HEK293 (cell line): ENCODE results near the gene ADAM19.
"Not testable (repeated sequence)": the region's sequence is repeated elsewhere in the genome, so short reads cannot be mapped to it uniquely, and the experiment has no call there.

Source experiments
- CTCF ChIA-PET: fragments of 350-600 bp; formaldehyde crosslinking; extraction: SDS; loops from one replicate; lab custom pipeline; 2021; ENCODE audit warnings: antibody characterized with exemption; lab: Yijun Ruan, JAX
- POLR2A ChIA-PET: fragments of 300-600 bp; formaldehyde crosslinking; extraction: SDS; loops from one replicate; lab custom pipeline; 2020; ENCODE audit warnings: antibody characterized with exemption, inconsistent platforms; lab: Yijun Ruan, JAX
- H3K27ac ChIP-seq: fragments of 200-500 bp; sonication (Bioruptor generic); 2 replicates; pipeline ENCODE4 v1.5.1; 2014; ENCODE audit warnings: low read depth, low read length, control low read depth, inconsistent platforms; ENCODE audit errors: extremely low read depth
- H3K36me3 ChIP-seq, 2 experiments: fragments of 200-500 bp in 1 of 2; sonication (Bioruptor generic) in 1 of 2; 1 replicate in 1 of 2; 2 replicates in 1 of 2; pipeline ENCODE4 v1.5.1; 2014 to 2017; ENCODE audit warnings: inconsistent platforms in 2 of 2, low read length in 2 of 2; ENCODE audit not compliant: control insufficient read depth in 2 of 2, insufficient read depth in 1 of 2
- H3K4me1 ChIP-seq: fragments of 200-500 bp; sonication (Bioruptor generic); 2 replicates; pipeline ENCODE4 v1.5.1; 2014; ENCODE audit warnings: mild to moderate bottlenecking, low read length, inconsistent platforms; ENCODE audit not compliant: control insufficient read depth, insufficient read depth
- H3K4me3 ChIP-seq: 2 replicates; pipeline ENCODE4 v1.5.1; 2011; ENCODE audit warnings: low read depth, mild to moderate bottlenecking, control low read depth, low read length, moderate library complexity
- H3K9me3 ChIP-seq: fragments of 200-500 bp; sonication (Bioruptor generic); 2 replicates; pipeline ENCODE4 v1.5.1; 2014; ENCODE audit warnings: low read depth, low read length, inconsistent platforms; ENCODE audit not compliant: control insufficient read depth, insufficient read depth
- MYNN ChIP-seq: fragments of 450-650 bp; formaldehyde crosslinking; IDR thresholded peaks from 2 replicates; pipeline ENCODE4 v1.5.1; 2016; ENCODE audit warnings: missing biosample characterization, missing genetic modification characterization, borderline replicate concordance
- ZBTB48 ChIP-seq: fragments of 450-650 bp; formaldehyde crosslinking; IDR thresholded peaks from 2 replicates; pipeline ENCODE4 v1.5.1; 2016; ENCODE audit warnings: missing biosample characterization, missing genetic modification characterization
- ZNF146 ChIP-seq: fragments of 450-650 bp; formaldehyde crosslinking; IDR thresholded peaks from 2 replicates; pipeline ENCODE4 v1.5.1; 2016; ENCODE audit warnings: missing biosample characterization, missing genetic modification characterization
- ZNF175 ChIP-seq: fragments of 450-650 bp; formaldehyde crosslinking; IDR thresholded peaks from 2 replicates; pipeline ENCODE4 v1.5.1; 2016; ENCODE audit warnings: missing biosample characterization, missing genetic modification characterization
- ZNF335 ChIP-seq: fragments of 450-650 bp; formaldehyde crosslinking; conservative IDR thresholded peaks from 2 replicates; pipeline ENCODE4 v1.5.1; 2016; ENCODE audit warnings: missing biosample characterization, missing genetic modification characterization
- ZNF596 ChIP-seq: fragments of 450-650 bp; IDR thresholded peaks from 2 replicates; pipeline ENCODE4 v1.5.0; 2018; ENCODE audit warnings: missing biosample characterization, mild to moderate bottlenecking, missing genetic modification characterization, moderate library complexity
- ZNF654 ChIP-seq: fragments of 450-650 bp; formaldehyde crosslinking; IDR thresholded peaks from 2 replicates; pipeline ENCODE4 v1.5.1; 2016; ENCODE audit warnings: low read depth, missing biosample characterization, missing genetic modification characterization
- ZNF660 ChIP-seq: fragments of 450-650 bp; IDR thresholded peaks from 2 replicates; pipeline ENCODE4 v1.5.1; 2018; ENCODE audit warnings: missing biosample characterization, mild to moderate bottlenecking, missing genetic modification characterization
- ZNF76 ChIP-seq: fragments of 450-650 bp; formaldehyde crosslinking; IDR thresholded peaks from 2 replicates; pipeline ENCODE4; 2016; ENCODE audit warnings: low read depth, missing biosample characterization, missing genetic modification characterization, borderline replicate concordance
- ZXDB ChIP-seq: fragments of 450-650 bp; formaldehyde crosslinking; IDR thresholded peaks from 2 replicates; pipeline ENCODE4 v1.5.1; 2016; ENCODE audit warnings: missing biosample characterization, missing genetic modification characterization

Gene ADAM19

DNA sequence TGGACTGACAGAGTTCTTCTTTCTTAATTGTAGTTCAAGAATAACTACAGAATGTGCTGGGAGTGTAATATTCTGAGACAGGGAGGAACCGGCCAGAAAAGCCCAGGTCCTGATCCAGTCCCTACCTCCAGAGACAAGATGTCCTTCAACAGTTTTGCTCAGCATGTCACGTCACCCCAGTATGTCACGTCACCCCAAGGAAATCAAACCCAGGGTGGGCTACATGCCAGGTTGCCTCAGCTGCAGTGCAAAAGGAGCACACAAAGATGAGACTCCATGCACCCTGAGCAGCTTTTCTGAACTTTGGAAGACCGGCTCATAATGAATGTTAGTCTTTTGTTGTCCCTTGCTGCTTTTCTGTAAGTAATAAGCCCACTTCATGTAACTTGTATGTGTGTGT, 141.5 kb downstream of the ADAM19 start:
- CTCF ChIA-PET, result interaction anchor here (0.6 to 6.4 kb wide), 4 partner anchors 37 to 1957 kb away, joined by 3 to 51 read pairs (median 8); no protein-coding TSS in a partner anchor
- no peak overlapping the region for H3K27ac ChIP-seq
- TF ChIP-seq ZXDB (no peak), ZNF76 (tag by site-specific recombination) (no peak), ZNF596 (tag by site-specific recombination) (no peak), ZBTB48 (tag by site-specific recombination) (no peak), ZNF335 (tag by site-specific recombination) (no peak)
- TF ChIP-seq, all 188 proteins: peak for 0
- Histone ChIP-seq H3K4me1 (no peaks in the 10 kb centered on the region), H3K36me3 (no peaks in the 10 kb centered on the region), H3K9me3 (no peaks in the 10 kb centered on the region), H3K4me3 (no peak overlapping the region)
- POLR2A ChIA-PET, result no interaction called here

DNA sequence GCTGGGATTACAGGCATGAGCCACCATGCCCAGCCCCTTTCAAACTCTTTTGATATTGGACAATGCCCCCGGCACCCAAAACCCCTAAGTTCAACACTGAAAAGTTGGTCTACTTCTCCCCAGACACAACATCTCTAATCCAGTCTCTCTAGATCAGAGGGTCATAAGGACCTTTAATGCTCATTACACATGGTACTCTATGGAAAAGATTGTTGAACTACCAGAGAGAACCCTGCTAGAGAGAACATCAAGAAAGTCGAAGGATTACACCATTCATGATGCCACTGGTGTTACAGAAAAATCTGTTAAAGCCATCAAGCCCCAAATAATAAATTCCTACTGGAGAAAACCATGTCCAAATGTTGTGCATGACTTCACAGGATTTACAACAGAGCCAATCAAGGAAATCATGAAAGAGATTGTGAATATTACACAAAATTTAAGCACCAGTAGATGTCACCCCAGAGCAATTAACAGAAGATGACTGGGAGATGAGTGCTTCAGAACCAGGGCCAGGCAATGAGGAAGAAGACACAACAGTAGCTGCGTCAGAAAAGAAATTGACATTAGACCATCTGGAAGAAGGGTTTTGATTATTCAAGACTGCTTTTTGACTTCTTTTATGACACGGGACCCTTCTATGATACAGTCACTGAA, 143.9 kb downstream of the ADAM19 start:
- CTCF ChIA-PET, result interaction anchor here (0.6 to 6.4 kb wide), 24 partner anchors 9 to 1591 kb away, joined by 3 to 51 read pairs (median 3); partner anchors contain the start of gene LSM11
- Histone ChIP-seq H3K36me3 (no peaks in the 10 kb centered on the region), H3K9me3 (no peaks in the 10 kb centered on the region), H3K4me1 (no peaks in the 10 kb centered on the region), H3K27ac (no peak overlapping the region), H3K4me3 (no peak overlapping the region)
- POLR2A ChIA-PET, result no interaction called here
- TF ChIP-seq MYNN (tag by site-specific recombination), result no peak
- TF ChIP-seq ZNF654 (tag by site-specific recombination), result peak; percentile 64
- no peak for TF ChIP-seq ZNF175 (tag by site-specific recombination)
- 0 out of 2 replicates have a peak, but pooled peaks have one; percentile 37 for TF ChIP-seq ZNF660 (tag by site-specific recombination)

DNA sequence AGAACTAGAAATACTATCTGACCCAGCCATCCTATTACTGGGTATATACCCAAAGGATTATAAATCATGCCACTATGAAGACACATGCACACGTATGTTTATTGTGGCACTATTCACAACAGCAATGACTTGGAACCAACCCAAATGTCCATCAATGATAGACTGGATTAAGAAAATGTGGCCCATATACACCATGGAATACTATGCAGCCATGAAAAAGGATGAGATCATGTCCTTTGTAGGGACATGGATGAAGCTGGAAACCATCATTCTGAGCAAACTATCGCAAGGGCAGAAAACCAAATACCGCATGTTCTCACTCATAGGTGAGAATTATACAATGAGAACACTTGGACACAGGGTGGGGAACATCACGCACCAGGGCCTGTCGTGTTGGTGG, 145.7 kb downstream of the ADAM19 start:
- CTCF ChIA-PET, H3K4me1 ChIP-seq, H3K9me3 ChIP-seq, H3K27ac ChIP-seq: not testable (repeated sequence)
- peak; percentile 76 for TF ChIP-seq ZNF146 (tag by site-specific recombination)
- TF ChIP-seq, all 188 proteins: peak for 1; not testable (repeated sequence) for 187
- H3K36me3 ChIP-seq, H3K4me3 ChIP-seq, POLR2A ChIA-PET: not testable (repeated sequence)
